Neural progenitor cell (in vitro differentiated cells): ENCODE measurements around the gene RMRP.

Experiments
- EZH2 ChIP-seq: fragments of 200-600 bp; sonication (generic); IDR thresholded peaks from 2 replicates; pipeline ENCODE4 v1.6.1; 2017; ENCODE audit warnings: antibody characterized with exemption, mild to moderate bottlenecking, moderate library complexity
- TF ChIP-seq, protein P1 (sequence below): fragments of 200-600 bp; sonication (generic); IDR thresholded peaks from 2 replicates; pipeline ENCODE4 v1.5.1; 2017; ENCODE audit warnings: antibody characterized with exemption, mild to moderate bottlenecking

DNA sequence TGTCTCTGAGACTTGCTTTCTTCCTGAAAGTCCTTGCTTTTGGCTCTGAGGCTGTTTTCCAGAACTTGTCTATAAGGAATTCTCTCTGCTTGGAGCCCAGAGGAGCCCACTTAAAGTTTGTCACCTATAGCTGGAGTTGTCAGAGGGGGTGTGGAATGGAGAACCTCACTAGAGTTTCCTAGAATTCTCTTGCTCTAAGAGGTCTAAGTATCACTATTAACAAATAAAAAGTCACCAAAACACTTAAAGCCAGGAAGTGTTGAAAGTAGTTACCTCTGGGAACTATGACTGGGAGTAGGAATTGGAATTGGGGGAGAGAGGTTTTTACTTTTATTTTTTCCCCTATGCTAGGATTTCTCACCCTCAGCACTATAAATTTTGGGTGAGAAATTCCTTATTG is 22.1 kb downstream of the RMRP start:
- TF ChIP-seq EZH2, result no peak
- TF ChIP-seq, protein P1, sequence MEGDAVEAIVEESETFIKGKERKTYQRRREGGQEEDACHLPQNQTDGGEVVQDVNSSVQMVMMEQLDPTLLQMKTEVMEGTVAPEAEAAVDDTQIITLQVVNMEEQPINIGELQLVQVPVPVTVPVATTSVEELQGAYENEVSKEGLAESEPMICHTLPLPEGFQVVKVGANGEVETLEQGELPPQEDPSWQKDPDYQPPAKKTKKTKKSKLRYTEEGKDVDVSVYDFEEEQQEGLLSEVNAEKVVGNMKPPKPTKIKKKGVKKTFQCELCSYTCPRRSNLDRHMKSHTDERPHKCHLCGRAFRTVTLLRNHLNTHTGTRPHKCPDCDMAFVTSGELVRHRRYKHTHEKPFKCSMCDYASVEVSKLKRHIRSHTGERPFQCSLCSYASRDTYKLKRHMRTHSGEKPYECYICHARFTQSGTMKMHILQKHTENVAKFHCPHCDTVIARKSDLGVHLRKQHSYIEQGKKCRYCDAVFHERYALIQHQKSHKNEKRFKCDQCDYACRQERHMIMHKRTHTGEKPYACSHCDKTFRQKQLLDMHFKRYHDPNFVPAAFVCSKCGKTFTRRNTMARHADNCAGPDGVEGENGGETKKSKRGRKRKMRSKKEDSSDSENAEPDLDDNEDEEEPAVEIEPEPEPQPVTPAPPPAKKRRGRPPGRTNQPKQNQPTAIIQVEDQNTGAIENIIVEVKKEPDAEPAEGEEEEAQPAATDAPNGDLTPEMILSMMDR, result no peak
